Panc1 (cell line): ENCODE results near the gene PROS1. TPM values are rescaled to one million over a fixed set of nuclear protein-coding genes. Genes with fewer than 3 reads are reported as not detected.

Experiments
- ATAC-seq: fragments of 200-7000 bp; cut with Tn5 transposase; 2 replicates; pipeline ENCODE4 v1.9.1; 2020; ENCODE audit warnings: mild to moderate bottlenecking, moderate library complexity
- BruUV-seq: library from RNA; stranded (reverse); fragments of 400-500 nt; replicated peaks from 2 replicates; lab custom pipeline; 2021; lab: Mats Ljungman, UMichigan
- CTCF ChIA-PET: fragments of 300-600 bp; sonication (Branson Sonifier 250); formaldehyde crosslinking; loops from one replicate; lab custom pipeline; 2022; ENCODE audit warnings: antibody characterized with exemption; lab: Charles Lee
- POLR2A ChIA-PET: fragments of 300-600 bp; sonication (Branson Sonifier 250); formaldehyde crosslinking; loops from one replicate; lab custom pipeline; 2022; ENCODE audit warnings: antibody characterized with exemption; lab: Charles Lee
- DNase-seq: peaks from one replicate; pipeline ENCODE4 v3.0.0-alpha.2; 2010; ENCODE audit warnings: low read depth, low spot score
- H3K27ac ChIP-seq: 2 replicates; pipeline ENCODE4 v1.5.1; 2011; ENCODE audit warnings: mild to moderate bottlenecking, low read length, inconsistent platforms
- H3K27me3 ChIP-seq: fragments of 200-500 bp; sonication (Bioruptor generic); 2 replicates; pipeline ENCODE4 v1.6.0; 2014; ENCODE audit warnings: low read length, inconsistent platforms; ENCODE audit not compliant: control insufficient read depth, insufficient read depth
- H3K36me3 ChIP-seq: fragments of 200-500 bp; sonication (Bioruptor generic); 2 replicates; pipeline ENCODE4 v1.5.1; 2014; ENCODE audit warnings: inconsistent platforms, mild to moderate bottlenecking, low read length, moderate library complexity; ENCODE audit not compliant: control insufficient read depth, insufficient read depth
- H3K4me1 ChIP-seq: 2 replicates; pipeline ENCODE4 v1.5.1; 2011; ENCODE audit warnings: inconsistent platforms, mild to moderate bottlenecking, low read length, moderate library complexity; ENCODE audit not compliant: control insufficient read depth, insufficient read depth
- H3K4me3 ChIP-seq, 2 experiments: 2 replicates each; pipeline ENCODE4 v1.5.1; 2011 to 2012; ENCODE audit warnings: low read depth in 2 of 2, low read length in 2 of 2, mild to moderate bottlenecking in 2 of 2, inconsistent platforms in 1 of 2, moderate library complexity in 1 of 2
- H3K9me3 ChIP-seq: fragments of 200-500 bp; sonication (Bioruptor generic); 2 replicates; pipeline ENCODE4 v1.5.1; 2014; ENCODE audit warnings: low read depth, mild to moderate bottlenecking, inconsistent platforms, low read length, moderate library complexity; ENCODE audit not compliant: control insufficient read depth, insufficient read depth
- CTCF ChIP-seq: fragments of 450-650 bp; IDR thresholded peaks from 2 replicates; pipeline ENCODE4 v1.5.1; 2017; ENCODE audit warnings: mild to moderate bottlenecking
- POLR2AphosphoS5 ChIP-seq: IDR thresholded peaks from 2 replicates; pipeline ENCODE4 v1.6.1; 2012; ENCODE audit warnings: mild to moderate bottlenecking, low read depth, low read length, moderate library complexity
- SIN3A ChIP-seq: IDR thresholded peaks from 2 replicates; pipeline ENCODE4 v1.6.1; 2012; ENCODE audit warnings: low read depth, mild to moderate bottlenecking, low read length, moderate library complexity, borderline replicate concordance; ENCODE audit not compliant: insufficient read depth
- TCF7L2 ChIP-seq: IDR thresholded peaks from 2 replicates; pipeline ENCODE4 v1.6.1; 2011; ENCODE audit warnings: mild to moderate bottlenecking, low read depth, low read length, inconsistent platforms
- in situ Hi-C: cut with HindIII; loops from 2 replicates; pipeline ENCODE4 v1.10.0; 2016; ENCODE audit warnings: low sequenced_read_pairs, low pct_unique_long_range_greater_than_20kb
- intact Hi-C: fragments of 100-400 bp; cut with micrococcal nuclease; formaldehyde crosslinking; loops from one replicate; pipeline ENCODE4 v1.10.0; 2022; ENCODE audit not compliant: unreplicated experiment
- total RNA-seq: library from RNA; stranded (reverse); gene quantifications from one replicate; pipeline ENCODE4 v1.2.1, GENCODE V29; 2021; ENCODE audit not compliant: unreplicated experiment
- TF ChIP-seq, protein P1 (sequence below), 2 experiments: IDR thresholded peaks; 2 replicates each; pipeline ENCODE4 v1.6.1; 2011 to 2012; ENCODE audit warnings: low read depth in 2 of 2, control low read depth in 1 of 2, low read length in 1 of 2, mild to moderate bottlenecking in 1 of 2, moderate library complexity in 1 of 2; ENCODE audit not compliant: insufficient read depth in 1 of 2

Gene PROS1
- total RNA-seq, 1 experiment from 2014 or later = 16.8 TPM

- no peaks in the 10 kb centered on the region for H3K4me1 ChIP-seq
- no peak overlapping the region for H3K4me3 ChIP-seq
- DNase-seq = no peak
- TF ChIP-seq SIN3A (no peak), CTCF (no peak), POLR2AphosphoS5 (no peak), TCF7L2 (no peak)
- TF ChIP-seq, protein P1, sequence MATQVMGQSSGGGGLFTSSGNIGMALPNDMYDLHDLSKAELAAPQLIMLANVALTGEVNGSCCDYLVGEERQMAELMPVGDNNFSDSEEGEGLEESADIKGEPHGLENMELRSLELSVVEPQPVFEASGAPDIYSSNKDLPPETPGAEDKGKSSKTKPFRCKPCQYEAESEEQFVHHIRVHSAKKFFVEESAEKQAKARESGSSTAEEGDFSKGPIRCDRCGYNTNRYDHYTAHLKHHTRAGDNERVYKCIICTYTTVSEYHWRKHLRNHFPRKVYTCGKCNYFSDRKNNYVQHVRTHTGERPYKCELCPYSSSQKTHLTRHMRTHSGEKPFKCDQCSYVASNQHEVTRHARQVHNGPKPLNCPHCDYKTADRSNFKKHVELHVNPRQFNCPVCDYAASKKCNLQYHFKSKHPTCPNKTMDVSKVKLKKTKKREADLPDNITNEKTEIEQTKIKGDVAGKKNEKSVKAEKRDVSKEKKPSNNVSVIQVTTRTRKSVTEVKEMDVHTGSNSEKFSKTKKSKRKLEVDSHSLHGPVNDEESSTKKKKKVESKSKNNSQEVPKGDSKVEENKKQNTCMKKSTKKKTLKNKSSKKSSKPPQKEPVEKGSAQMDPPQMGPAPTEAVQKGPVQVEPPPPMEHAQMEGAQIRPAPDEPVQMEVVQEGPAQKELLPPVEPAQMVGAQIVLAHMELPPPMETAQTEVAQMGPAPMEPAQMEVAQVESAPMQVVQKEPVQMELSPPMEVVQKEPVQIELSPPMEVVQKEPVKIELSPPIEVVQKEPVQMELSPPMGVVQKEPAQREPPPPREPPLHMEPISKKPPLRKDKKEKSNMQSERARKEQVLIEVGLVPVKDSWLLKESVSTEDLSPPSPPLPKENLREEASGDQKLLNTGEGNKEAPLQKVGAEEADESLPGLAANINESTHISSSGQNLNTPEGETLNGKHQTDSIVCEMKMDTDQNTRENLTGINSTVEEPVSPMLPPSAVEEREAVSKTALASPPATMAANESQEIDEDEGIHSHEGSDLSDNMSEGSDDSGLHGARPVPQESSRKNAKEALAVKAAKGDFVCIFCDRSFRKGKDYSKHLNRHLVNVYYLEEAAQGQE (IDR thresholded peaks at IDR 0.05; ENCODE audit: insufficient read depth in 1 of 2, low read depth in 2 of 2, low read length in 1 of 2) = no peak
- no TSS peak for BruUV-seq
- ATAC-seq = no peak
- no peak overlapping the region for H3K27ac ChIP-seq
- H3K36me3 ChIP-seq = no peaks in the 10 kb centered on the region
- CTCF ChIA-PET = no interaction called here
- intact Hi-C loops = no loop called here
- in situ Hi-C loops = no loop called here
- H3K9me3 ChIP-seq = no peaks in the 10 kb centered on the region
- no peaks in the 10 kb centered on the region for H3K27me3 ChIP-seq
- POLR2A ChIA-PET = no interaction called here
These were observed 62.5 kb downstream of the PROS1 start for GRCh38 chr3:93911206-93911605.

GRCh38 chr3:93910097-93910496 lies 63.6 kb downstream of the PROS1 start:
- Histone ChIP-seq H3K36me3 (no peaks in the 10 kb centered on the region), H3K4me1 (no peaks in the 10 kb centered on the region), H3K9me3 (no peaks in the 10 kb centered on the region), H3K27me3 (no peaks in the 10 kb centered on the region), H3K4me3 (no peak overlapping the region), H3K27ac (no peak overlapping the region)
- intact Hi-C loops (no loop called here), in situ Hi-C loops (no loop called here)
- no TSS peak for BruUV-seq
- ATAC-seq (no peak), DNase-seq (no peak)
- POLR2A ChIA-PET = interaction anchor here (0.6 kb wide), 1 partner anchor 69 kb away, joined by 3 read pairs; no protein-coding TSS in a partner anchor
- CTCF ChIA-PET = no interaction called here
- TF ChIP-seq CTCF (no peak), POLR2AphosphoS5 (no peak), TCF7L2 (no peak), SIN3A (no peak)
- TF ChIP-seq, protein P1 (IDR thresholded peaks at IDR 0.05; ENCODE audit: insufficient read depth in 1 of 2, low read depth in 2 of 2, low read length in 1 of 2) = no peak
